Tongue (tissue), 2 donors: ENCODE measurements around the gene SLC26A1. TPM values are rescaled to one million over a fixed set of nuclear protein-coding genes. Genes with fewer than 3 reads are reported as not detected.

ENCODE experiments used
- DNase-seq: peaks from one replicate; pipeline ENCODE4 v3.0.0-alpha.2; 2015
- total RNA-seq: library from RNA; depleted of rRNA; stranded (reverse); fragments of >200 nt; gene quantifications from one replicate; pipeline ENCODE4 v1.2.3, GENCODE V29; 2014

The SLC26A1 gene
- 0.31 TPM for total RNA-seq

- no peak for DNase-seq
Measured at GRCh38 chr4:993111-994029, at the start of gene SLC26A1. Gene SLC26A1, minus strand, starts transcription at chr4:993404. Its CDS starts 1,701 bp downstream, at chr4:991703.

DNA sequence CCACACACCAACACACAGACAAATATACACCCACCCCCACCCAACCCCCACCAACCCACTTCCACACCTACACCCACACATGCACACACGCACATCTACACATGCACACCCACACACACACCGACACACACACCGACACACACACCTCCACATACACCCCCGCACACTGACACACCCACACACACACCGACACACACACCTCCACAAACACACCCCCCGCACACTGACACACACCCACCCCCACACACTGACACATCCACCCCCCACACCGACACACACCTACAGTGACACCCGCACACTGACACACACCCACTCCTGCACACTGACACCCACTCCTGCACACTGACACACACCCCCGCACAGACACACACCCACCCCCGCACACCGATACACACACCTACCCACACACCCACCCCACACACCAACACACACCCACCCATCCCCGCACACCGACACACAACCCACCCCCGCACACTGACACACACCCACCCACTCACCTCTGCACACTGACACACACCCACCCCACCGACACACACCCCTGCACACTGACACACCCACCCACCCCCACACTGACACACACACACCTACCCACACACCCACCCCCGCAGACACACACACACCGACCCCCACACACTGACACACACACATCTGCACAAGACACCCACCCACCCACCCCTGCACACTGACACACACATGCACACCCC is 49.3 kb upstream of the SLC26A1 start:
- DNase-seq: no peak

DNA sequence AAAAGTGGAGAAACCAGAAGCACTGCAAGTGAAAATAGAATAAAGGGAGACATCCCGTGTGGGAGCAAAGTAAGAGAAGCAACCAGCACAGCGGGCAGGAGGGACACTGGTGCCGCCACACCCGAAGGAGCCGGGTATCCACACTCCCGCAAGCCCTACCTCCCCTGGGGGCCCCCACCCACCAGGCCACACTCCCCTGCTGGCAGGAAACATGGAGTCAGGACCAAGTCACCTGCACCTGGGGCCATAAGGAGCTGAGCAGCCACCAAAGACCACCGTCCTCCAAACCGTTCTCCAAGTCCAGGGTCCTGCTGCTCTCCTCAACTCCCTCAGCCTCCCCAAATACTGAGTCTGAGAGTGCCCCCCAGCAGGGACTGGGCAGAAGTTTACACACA is 48.7 kb upstream of the SLC26A1 start:
- no peak for DNase-seq

DNA sequence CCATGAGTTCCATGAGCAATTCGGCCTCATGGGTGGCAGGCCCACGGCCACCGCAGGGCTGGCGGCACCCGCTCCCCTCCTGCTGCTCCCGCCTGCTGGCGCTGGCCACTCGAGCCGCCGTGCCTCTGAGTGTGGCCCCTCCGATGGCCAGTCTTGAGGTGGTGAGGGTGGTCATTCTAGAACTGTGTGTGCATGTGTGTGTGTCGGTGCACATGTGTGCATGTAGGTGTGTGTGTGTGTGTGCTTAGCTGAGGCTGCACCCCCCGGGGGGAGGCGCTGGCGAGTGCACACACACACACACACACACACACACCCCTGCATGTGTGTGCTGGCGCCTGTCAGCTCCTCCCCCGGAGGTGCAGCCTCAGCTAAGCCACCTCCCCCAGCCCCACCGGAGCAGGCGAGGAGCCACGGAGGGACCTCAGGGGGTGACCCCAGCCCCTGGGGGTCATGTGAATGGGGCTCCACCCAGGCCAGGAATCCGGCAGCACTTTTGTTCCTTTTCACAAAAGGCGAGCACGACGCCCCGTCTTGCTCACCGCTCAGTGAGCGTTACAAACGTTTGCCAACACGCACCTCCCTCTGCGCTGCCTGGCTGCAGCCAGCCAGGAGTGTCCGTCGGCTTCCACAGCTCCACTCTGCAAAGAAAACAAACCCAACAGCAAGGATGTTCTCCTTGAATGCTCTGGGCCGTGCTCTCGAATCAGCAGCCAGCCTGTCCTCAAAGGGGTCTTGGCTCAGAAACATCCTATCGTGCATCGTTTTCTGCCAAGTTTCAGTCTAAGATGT is 48.1 kb upstream of the SLC26A1 start:
- peak; percentile 80 for DNase-seq

DNA sequence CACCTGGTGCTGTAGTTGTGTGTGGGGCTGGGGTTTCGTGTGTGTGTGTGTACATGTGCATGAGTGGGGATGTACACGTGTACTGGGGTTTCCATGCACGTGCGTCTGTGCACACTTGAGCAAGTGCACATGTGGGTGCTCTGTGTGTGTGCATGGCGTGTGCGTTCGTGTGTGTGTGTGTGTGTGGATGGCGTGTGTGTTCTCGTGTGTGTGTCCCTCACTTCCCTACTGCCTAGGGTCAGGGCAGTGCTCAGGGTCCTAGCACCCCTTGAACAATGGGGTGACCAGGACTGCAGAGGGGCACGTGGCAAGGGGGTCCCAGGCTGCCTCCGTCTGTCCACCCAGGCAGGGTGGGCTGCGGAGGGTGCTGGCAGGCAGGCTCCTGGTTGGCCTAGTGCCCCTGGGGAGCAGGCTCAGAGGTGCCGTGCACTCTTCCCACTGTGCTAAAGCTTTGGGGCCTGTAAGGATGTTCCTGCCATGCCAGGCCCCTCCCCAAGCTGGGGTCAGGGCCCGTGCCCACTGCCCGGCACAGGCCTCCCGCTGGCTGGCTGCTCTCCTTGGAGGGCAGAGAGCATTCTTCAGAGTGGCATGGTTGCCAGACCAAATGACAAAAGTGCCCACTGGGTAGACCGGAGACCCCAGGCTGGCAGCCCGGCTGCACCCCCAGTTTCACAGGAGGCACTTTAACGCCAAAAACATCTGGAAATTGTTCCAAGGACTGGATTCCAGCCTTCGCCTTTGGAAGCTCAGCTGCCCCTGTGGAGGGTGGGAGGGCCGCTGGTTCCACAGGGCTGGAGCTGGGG is 47.3 kb upstream of the SLC26A1 start:
- DNase-seq: no peak

GRCh38 chr4:1039493-1040343 is 46.5 kb upstream of the SLC26A1 start:
- peak; percentile 86 for DNase-seq

DNA sequence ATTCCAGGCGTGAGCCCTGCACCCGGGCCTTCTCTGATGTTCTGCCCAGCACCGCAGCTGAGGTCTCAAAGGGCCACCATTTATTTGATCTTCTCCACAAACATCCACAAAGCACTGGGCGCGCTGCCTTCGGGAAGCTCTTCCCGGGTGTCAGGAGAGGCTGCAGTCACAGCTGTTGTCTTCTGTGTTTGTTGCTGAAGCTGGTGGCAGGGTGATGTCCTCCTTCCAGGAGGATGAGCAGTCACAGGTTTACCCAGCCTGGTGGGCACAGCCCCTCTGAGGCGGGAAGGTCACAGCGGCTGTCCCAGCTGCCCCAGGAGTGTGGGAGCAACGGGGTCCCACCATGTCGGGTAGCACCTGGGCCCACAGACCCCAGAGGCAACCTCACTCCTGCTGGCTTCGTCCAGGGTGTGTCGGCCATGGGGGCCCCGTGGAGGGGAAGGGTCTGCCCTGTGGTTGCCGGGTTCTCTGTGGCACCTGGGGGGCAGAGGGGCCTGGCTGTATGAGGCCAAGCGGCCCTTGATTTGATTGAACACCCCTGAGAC is 45.8 kb upstream of the SLC26A1 start:
- DNase-seq: peak; percentile 69

DNA sequence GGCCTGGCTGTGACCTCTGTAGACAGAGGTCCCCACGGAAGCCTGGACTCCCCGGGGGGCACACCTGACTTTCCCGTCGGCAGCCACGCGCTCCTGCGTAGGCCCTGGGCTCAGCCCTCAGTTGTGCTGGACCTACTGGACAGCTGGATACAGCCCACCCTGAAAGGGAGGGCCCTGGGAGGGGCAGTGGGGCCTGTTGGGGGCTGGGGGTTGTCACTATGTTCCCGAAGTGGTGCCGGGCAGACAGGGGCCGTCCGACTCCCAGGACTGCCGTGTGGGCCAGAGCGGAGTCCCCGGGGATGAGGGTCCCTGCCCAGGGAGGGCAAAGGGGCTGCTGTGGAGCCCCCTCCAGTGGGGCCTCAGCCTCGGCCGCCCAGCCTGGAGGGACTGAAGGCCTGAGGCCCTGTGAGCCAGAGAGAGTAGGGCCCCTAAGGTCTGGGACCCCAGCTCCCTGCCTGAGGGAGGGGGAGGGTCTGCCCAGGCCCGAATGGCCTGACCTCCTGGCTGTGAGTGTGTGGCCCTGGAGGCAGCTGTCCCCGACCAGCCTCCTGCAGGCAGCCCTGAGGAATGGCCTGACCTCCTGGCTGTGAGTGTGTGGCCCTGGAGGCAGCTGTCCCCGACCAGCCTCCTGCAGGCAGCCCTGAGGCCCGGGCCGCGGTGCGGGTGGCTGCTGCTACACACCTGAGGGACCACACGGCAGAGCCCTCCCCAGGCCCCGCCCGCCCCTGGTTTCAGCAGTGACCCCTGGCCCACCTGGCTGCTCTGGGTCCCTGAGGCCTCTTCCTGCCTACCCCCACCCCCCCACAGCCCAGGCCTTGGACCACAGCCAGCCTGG is 44.0 kb upstream of the SLC26A1 start:
- no peak for DNase-seq

DNA sequence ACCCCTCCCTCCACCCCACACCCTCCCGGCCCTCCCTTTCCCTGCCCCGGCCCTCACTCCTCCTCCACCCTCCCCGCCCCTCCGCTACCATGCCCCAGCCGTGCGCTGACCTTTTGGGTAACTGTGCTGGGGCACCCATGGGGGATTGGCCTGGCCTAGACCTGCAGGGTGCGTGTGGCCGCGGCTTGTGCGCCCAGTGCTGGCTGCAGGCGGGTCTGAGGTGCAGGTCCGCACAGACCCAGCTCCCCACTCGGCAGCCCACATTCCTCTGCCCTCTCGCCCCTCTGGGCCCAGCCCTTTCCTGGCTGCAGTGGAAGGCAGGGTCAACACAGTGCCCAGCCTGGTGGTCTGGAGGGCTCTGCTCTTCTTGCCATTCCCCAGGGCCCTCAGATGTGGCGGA is 42.9 kb upstream of the SLC26A1 start:
- no peak for DNase-seq

- DNase-seq: peak; percentile 65
Measured at GRCh38 chr4:1035510-1035909, 42.3 kb upstream of the SLC26A1 start.

GRCh38 chr4:1033840-1034551 is 40.8 kb upstream of the SLC26A1 start:
- peak; percentile 94 for DNase-seq

DNA sequence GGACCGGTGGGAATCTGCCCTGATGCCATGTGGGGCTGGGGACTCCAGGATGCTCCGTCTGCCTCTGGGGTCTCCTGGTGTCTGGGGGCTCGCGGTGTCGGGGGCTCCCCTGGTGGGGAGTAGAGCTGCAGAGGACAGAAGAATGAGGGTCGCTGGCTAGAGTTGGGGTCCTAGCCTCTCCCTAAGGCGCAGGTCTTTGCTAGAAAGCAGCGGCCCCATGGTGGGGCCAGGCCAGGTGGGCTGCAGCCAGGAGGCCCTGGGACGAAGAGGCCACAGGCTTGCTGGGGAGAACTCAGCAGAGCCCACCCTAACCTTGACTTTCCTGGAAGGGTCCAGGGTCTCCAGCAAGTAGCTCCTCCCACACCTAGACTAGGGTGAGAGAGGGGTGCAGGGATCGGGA is 39.7 kb upstream of the SLC26A1 start:
- DNase-seq: no peak

GRCh38 chr4:1031956-1032795 is 39.0 kb upstream of the SLC26A1 start:
- peak; percentile 85 for DNase-seq

DNA sequence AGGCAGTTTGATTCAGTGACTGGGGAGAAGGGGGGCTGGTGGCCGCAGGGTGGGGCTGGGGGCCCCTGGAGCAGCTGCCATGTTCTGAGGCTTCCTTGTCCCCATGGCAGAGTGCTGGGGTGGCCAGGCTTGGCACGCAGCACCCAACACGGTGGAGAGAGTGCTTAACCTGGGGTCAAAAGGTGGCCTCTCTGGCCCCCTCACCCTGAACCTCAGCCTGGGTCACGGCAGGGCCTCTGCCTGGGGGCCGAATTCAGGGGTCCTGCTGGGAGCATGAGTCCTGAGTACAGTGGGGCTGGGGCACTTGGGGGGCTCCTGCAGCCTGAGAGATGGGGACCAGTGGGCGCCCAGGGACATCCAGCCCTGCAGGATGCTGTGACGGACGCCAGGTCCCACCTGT is 38.1 kb upstream of the SLC26A1 start:
- DNase-seq: no peak

- DNase-seq: no peak
Measured at GRCh38 chr4:1030559-1030958, 37.4 kb upstream of the SLC26A1 start.

DNA sequence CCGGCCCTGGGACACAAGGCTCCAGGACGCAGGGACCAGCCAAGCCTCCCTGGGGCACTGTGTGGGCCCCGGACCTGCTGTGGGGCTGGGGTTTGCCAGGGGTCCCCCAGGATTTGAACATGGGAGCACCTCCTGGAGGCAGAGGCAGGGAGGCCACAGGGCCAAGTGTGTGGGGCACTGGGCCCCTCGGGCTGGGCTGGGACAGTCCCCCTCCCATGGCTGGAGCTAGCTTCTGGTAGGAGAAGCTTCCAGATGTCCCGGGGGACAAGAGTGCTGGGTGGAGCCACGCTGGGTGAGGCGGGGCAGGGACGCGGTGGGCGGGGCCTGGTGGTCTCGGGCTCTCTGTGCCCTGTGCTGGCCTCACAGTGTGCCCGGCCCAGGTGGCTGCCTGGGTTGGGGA is 36.8 kb upstream of the SLC26A1 start:
- DNase-seq: no peak

DNA sequence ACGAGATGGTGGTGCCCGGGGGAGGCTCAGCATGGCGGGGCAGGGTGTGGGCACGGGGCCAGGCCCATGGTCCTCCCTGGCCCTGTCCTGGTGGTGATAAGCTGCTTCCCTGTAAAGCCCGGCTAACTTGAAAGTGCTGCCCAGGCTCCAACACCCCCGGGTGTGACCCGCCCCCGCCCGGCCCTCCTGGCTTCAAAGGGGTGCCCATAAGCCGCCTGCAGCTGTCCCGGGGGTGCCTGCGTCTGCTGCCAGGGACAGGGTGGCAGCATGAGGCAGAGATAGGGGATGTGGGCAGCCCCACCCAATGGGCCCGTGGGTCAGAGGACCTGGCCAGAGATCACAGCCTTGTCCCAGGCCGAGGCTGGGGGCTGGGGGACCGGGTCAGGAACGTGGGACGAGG is 36.3 kb upstream of the SLC26A1 start:
- no peak for DNase-seq
